GM21360 (cell line): ENCODE data around the gene ATP4A.

Experiments used
- ATAC-seq: cut with Tn5 transposase; IDR thresholded peaks from one replicate; pipeline ENCODE4 v1.9.1; 2021; ENCODE audit warnings: mild to moderate bottlenecking, moderate library complexity; ENCODE audit not compliant: unreplicated experiment

ATP4A gene

GRCh38 chr19:35549879-35550523 is 13.5 kb downstream of the ATP4A start:
- no peak for ATAC-seq

DNA sequence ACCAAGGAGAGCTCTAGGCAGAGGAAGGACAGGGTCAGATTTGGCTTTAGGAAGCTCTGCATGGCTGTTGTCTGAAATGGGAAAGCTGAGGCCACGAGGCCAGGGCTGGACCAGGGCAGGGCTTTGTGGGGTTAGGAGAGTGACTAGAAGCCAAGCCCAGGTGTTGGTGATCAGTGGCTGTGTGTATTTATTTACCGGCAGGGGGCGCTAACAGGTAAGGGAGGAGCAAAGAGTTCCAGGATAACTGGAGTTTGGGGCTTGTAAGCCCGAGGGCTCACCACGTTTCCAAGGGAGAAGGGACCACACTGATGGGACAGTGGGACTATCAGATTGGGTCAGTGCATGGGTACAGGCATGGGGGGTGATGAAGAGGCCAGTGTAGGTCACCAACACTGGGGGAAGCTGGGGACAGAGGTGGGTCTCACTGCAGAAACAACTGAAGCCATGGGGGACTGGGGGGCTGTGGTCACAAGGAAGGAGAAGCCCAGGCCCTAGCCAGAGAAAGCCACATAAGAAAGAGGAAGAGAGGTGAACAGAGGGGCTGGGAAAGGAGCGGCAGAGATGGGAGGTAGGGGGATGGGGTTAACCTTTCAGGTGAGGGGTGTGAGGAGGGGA is 14.2 kb downstream of the ATP4A start:
- ATAC-seq: no peak

- no peak for ATAC-seq
Observed at GRCh38 chr19:35546532-35546931, 16.9 kb downstream of the ATP4A start.

DNA sequence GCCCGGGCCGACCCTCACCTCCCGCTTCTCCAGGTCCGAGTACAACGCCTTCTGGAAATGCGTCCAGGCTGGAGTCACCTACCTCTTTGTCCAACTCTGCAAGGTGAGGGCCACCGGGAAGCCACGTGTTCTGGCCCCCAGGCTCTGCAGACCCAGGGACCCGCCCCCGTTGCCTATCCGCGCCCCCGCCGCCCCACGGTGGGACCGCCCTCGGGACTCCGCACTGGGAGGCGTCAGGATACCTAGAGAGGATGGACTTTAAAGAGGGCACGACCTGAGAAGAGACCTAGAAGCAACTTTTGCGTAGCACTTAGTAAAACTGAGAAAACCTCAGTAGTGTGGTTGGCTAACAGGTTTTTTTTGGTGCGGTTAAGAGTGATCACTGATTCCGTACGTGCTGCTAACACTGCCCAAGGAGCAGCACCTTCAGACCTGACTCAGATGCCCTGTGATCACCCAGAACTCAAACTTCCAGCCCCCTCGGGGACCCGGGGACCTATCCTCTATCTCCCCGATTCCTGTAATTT is 17.5 kb downstream of the ATP4A start:
- ATAC-seq: peak; percentile 24

DNA sequence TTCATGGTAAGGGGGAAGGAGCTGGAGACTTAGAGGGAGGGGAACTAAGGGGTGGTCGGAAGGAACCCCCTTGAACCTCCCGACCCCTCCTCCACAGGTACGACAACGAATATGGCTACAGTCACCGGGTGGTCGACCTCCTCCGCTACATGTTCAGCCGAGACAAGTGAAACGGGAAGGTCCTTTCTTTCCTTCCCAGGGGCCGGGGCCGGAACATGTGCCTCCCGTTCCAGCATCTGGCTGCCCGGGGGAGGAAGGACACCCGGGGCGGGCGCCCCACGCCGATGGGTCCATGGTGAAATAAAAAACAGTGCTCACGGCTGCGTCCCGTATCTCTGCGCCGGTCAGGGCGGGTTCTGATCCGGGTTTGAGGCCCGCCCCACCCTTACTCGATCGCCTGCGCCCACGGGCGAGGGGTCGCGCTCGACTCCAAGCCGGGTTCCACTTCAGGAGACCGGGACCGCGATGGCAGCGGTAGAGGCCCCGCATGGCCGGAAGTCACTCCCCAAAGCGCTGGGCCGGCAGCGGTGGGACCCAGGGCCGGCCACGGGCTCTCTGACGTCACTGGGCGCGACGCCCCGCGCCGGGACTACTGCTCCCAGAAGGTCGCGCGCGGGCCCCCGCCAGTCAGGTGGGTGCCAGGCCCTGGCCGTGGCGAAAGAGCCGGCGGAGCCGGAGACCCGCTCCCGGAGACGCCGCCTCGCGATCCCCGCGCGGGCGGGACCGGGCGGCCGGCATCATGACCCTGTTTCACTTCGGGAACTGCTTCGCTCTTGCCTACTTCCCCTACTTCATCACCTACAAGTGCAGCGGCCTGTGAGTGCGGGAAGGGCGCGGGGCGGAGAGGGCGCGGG is 18.2 kb downstream of the ATP4A start, which contains the start of gene TMEM147:
TMEM147 (plus strand) TSS at position 626 of the 854 bp plus-strand sequence; CDS start at position 740, 114 bp downstream.
- ATAC-seq: peak; percentile 70

DNA sequence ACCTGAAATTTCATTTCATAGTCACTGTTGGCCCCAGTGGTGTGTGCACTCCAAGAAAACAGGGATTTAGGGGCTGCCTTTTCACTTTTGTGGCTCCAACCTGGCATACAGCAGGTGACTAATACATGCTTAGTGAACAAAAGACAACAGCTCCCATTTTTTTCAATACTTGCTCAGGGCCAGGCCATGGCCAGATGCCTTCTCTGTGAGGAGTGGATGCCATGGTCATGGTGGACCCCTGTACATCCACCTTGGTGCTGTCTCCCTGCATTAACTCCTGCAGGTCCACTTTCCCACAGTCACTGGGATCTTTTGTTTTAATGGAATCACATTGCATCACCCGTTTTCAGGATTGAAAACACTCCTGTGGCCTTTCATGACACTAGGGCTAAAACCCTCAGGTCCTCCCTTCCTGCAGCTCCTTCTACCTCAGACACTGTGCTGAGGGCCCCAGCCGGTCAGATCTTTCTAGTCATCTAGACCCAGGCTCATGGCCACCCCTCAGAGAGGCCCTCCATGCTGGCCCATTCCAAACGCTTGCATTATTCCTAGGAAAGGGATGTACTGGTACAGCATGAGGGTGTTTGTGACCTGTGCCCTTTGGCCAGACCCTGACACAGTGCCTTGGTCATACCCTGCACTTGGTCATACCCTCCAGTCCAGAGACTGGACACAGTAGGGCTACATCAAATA is 19.2 kb downstream of the ATP4A start:
- no peak for ATAC-seq

GRCh38 chr19:35543280-35544109 is 20.0 kb downstream of the ATP4A start:
- ATAC-seq: no peak

GRCh38 chr19:35542209-35542608 is 21.2 kb downstream of the ATP4A start:
- ATAC-seq: no peak

DNA sequence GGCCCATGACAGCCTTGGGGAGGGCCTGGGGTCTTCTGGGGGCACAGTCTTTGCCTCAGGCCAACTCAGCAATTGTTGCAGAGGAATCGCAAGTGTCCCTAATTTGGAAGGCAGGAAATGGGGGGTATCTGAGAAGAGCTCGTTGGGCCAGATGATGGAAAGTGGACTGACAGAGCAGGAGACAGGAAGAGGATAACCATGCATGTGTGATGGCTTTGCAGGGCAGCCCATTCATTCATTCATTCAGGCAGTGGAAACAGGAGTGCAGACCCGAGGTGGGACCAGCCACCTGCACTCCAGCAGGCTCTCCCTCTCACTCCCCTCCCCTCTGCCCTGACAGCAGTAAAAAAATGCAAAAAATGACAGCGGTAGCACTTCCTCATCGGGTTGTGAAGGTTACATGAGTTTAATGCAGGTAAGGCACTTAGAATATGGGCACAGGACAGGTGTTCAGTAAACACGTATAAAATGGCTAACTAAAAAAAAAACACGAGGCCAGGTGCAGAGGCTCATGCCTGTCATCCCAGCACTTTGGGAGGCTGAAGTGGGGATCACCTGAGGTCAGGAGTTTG is 23.0 kb downstream of the ATP4A start:
- ATAC-seq: no peak

GRCh38 chr19:35539850-35540249 is 23.6 kb downstream of the ATP4A start:
- no peak for ATAC-seq

- no peak for ATAC-seq
Observed at GRCh38 chr19:35539314-35539713, 24.1 kb downstream of the ATP4A start.

DNA sequence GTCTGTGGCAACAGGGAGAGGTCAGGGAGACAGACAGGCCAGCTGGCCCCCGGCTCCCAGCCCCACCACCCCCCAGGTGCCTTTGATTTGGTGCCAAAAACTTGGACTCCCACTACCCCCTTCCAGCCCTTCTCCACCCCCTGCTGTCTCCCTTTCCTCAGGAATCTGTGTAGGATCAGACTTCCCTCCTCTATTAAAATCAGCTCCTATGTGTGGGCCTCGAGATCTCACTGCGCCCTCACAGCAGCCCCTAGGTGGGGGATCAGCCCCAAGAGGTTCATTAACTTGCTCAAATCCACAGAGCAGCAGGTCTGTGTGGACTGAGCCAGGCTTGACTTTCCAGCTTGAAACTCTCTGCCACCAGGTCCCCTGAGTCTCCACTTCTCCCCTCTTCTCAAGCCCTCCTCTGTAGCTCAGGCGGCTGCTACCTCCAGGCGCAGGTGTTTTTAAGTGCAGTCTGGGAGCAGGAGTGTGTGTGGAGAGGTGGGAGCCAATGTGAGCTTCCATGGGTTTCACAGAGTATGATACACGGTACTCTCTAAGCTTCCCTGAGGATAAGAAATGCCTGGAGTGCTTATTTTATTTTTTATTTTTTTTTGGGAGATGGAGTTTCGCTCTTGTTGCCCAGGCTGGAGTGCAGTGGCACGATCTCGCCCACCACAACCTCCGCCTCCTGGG is 28.5 kb downstream of the ATP4A start:
- no peak for ATAC-seq

GRCh38 chr19:35533822-35534392 is 29.6 kb downstream of the ATP4A start:
- ATAC-seq: no peak

DNA sequence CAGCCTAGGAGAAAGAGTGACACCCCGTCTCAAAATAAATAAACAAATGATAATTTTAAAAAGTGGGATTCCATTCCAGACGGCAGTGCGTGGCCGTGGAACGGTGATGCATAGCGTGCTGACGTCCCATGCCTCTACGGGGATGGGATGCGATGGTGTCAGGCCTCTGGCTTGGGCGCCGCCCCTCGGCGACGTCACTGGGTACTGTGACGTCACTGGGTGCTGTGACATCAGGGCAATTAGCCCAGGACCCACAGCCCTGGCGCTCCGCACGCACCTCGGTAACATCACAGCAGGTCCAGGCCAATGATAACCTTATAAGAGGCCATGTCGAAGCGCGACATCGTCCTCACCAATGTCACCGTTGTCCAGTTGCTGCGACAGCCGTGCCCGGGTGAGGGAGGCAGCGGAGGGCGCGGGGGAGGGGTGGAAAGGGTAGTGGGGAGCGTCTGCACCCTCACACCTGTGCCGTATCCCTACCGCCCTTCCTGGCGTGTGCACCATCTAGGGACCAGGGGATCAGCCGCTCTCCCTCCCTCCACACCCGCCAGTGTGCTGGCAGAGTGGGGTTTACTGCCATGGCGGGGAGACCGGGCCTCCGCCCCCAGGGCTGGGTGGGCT is 30.1 kb downstream of the ATP4A start, which contains the start of gene GAPDHS:
GAPDHS (plus strand) TSS at position 256 of the 621 bp plus-strand sequence; CDS start at position 328, 72 bp downstream.
- no peak for ATAC-seq

DNA sequence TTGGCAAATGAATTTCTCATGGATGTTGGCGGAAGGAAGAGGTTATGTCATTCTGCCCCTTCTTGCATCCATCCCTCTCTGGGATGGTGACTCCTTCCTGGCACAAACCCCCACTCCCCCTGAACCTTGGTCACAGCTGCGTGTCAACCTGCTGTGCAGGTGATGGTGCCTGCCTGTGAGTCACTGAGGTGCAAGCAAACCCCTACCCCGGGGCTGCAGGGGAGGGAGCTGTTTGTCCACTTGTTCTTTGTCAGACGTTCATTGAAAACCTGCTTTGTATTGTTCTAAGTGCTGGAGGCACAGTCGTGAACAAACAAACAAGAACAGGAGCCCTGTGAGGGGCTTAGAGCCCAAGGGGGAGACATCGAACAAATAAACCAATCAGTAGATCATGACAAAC is 32.2 kb downstream of the ATP4A start:
- no peak for ATAC-seq

DNA sequence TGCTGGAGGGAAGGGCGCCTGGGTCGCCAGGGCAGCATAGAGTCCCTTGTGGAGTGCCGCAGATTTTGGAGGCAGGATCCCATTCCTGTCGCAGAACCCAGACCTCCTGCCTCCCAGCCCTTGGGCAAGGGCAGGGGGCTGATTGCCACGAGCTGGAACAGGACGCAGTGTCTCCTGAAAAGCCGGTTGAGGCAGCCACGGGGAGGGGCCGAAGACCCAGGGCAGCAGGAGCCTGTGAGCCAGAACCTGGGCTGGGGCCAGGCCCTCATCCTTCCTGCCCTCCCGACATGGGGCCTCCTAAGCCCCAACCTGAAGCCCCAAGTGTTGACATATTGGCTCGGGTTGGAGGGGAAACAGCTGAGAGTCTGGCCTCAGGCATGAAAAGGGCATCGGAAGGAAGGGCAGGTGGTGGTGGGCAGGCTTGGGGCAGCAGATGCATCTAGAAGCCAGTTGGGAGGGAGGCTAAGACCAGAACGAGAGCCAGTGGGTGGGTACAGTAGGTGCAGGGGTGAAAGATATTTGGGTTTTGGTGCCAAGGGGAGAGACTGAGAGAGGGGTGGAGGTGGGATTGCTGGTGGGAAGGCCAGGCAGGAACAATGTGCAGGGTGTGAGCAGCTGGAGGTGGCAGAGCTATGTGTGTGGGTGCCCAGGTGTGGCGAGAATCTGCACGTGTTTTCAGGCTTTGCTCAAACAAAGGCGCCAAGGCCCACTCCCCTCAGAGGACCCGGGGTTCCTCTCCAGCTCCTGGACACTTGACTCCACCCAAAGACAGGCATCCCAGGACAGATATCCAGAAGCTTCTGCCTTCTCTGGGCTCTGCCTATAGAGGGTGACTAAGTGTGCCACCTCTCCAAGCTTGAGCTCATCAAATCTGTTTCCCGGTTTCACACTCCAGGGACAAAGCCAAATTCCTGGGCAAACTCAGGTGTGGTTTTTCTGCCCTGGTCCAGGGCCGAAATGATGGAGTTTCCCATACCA is 33.9 kb downstream of the ATP4A start:
- ATAC-seq: no peak
